Measurements from ENCODE around the gene RPUSD3. TPM values are rescaled to one million over a fixed set of nuclear protein-coding genes. Genes with fewer than 3 reads are reported as not detected.
"Not testable (repeated sequence)": the region's sequence is repeated elsewhere in the genome, so short reads cannot be mapped to it uniquely, and the experiment has no call there.

RPUSD3 gene
- total and polyA plus RNA-seq, 4 donors = 14.4 to 22.7 (median 18.8) TPM

DNA sequence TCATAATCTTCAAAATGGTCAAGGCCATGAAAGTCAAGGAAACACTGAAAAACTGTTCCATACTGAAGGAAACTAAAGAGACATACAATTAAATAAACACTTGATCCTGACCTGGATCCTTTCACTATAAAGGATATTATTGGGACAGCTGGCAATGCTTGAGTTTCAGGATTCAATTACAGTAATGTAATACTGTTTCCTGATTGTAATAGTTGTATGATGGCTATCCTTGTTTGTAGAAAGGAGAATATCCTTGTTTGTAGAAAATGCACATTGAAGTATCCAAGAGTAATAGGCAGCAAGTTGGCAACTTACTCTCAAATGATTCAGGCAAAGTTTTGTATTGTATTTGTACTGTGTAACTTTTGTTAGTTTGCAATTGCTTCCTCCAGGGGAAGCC is 31.6 kb upstream of the RPUSD3 start (continued):
- no peak for TF ChIP-seq EGR1 (IDR thresholded peaks at IDR 0.05; ENCODE audit: low read depth in 2 of 2)
- TF ChIP-seq TAF1 (conservative IDR thresholded peaks at IDR 0.05) = no peak
- TF ChIP-seq HNF4G (IDR thresholded peaks at IDR 0.05) = no peak
- no peak for TF ChIP-seq RXRA (IDR thresholded peaks at IDR 0.05)
- TF ChIP-seq FOXA2 (IDR thresholded peaks at IDR 0.05) = no peak
- TF ChIP-seq, protein P1, sequence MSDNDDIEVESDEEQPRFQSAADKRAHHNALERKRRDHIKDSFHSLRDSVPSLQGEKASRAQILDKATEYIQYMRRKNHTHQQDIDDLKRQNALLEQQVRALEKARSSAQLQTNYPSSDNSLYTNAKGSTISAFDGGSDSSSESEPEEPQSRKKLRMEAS (IDR thresholded peaks at IDR 0.05) = no peak

DNA sequence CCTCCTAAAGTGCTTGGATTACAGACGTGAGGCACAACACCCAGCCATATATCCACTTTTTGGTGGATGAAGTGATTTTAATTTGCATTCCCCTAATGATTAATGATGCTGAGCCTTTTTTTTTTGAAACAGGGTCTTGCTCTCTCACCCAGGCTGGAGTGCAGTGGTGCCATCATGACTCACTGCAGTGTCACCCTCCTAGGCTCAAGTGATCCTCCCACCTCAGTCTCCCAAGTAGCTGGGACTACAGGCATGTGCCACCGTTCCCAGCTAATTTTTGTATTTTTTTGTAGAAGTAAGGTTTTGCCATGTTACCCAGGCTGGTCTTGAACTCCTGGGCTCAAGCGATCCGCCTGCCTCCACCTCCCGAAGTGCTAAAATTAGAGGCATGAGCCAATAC is 28.3 kb upstream of the RPUSD3 start:
- H3K4me1 ChIP-seq (ENCODE audit: control insufficient read depth in 4 of 4, insufficient read depth in 4 of 4, low read length in 3 of 4); H3K9ac ChIP-seq (ENCODE audit: low read depth in 1 of 2, low read length in 2 of 2); H3K27ac ChIP-seq (ENCODE audit: low read depth in 1 of 2, low read length in 2 of 2); H3K9me3 ChIP-seq (ENCODE audit: control insufficient read depth in 4 of 4, low read length in 3 of 4); H3K36me3 ChIP-seq (ENCODE audit: control insufficient read depth in 4 of 4, insufficient read depth in 3 of 4, low read depth in 1 of 4, low read length in 3 of 4); H3K27me3 ChIP-seq (ENCODE audit: control insufficient read depth in 4 of 4, insufficient read depth in 4 of 4, low read length in 3 of 4); DNase-seq (ENCODE audit: low spot score); H3K4me3 ChIP-seq (ENCODE audit: low read depth in 1 of 3, low read length in 3 of 3): not testable (repeated sequence)
- WGBS = 95% methylated on average over 5 of the region's 5 CpGs

GRCh38 chr3:9870978-9871377 is 27.2 kb upstream of the RPUSD3 start:
- H3K27me3 ChIP-seq (ENCODE audit: control insufficient read depth in 4 of 4, insufficient read depth in 4 of 4, low read length in 3 of 4) = no peaks in the 10 kb centered on the region
- 92% methylated on average over 1 of the region's 1 CpG for WGBS
- H3K4me1 ChIP-seq (ENCODE audit: control insufficient read depth in 4 of 4, insufficient read depth in 4 of 4, low read length in 3 of 4) = no peaks in the 10 kb centered on the region
- H3K36me3 ChIP-seq (ENCODE audit: control insufficient read depth in 4 of 4, insufficient read depth in 3 of 4, low read depth in 1 of 4, low read length in 3 of 4) = no peaks in the 10 kb centered on the region
- no peak for DNase-seq (ENCODE audit: low spot score)
- TF ChIP-seq GABPA (IDR thresholded peaks at IDR 0.05 in 1 of 2, conservative IDR thresholded peaks at IDR 0.05 in 1 of 2) (no peak), EGR1 (IDR thresholded peaks at IDR 0.05; ENCODE audit: low read depth in 2 of 2) (no peak), YY1 (IDR thresholded peaks at IDR 0.05) (no peak), ZBTB33 (IDR thresholded peaks at IDR 0.05) (no peak), REST (IDR thresholded peaks at IDR 0.05) (no peak), TAF1 (conservative IDR thresholded peaks at IDR 0.05) (no peak), HNF4G (IDR thresholded peaks at IDR 0.05) (no peak), NR2F2 (IDR thresholded peaks at IDR 0.05) (no peak), FOXA2 (IDR thresholded peaks at IDR 0.05) (no peak), HNF4A (conservative IDR thresholded peaks at IDR 0.05) (no peak), ATF3 (IDR thresholded peaks at IDR 0.05) (no peak), JUND (IDR thresholded peaks at IDR 0.05) (no peak), RXRA (IDR thresholded peaks at IDR 0.05) (no peak), RAD21 (IDR thresholded peaks at IDR 0.05) (no peak), SP1 (IDR thresholded peaks at IDR 0.05) (no peak)
- TF ChIP-seq, protein P1 (IDR thresholded peaks at IDR 0.05) = no peak
- TF ChIP-seq, protein P2, sequence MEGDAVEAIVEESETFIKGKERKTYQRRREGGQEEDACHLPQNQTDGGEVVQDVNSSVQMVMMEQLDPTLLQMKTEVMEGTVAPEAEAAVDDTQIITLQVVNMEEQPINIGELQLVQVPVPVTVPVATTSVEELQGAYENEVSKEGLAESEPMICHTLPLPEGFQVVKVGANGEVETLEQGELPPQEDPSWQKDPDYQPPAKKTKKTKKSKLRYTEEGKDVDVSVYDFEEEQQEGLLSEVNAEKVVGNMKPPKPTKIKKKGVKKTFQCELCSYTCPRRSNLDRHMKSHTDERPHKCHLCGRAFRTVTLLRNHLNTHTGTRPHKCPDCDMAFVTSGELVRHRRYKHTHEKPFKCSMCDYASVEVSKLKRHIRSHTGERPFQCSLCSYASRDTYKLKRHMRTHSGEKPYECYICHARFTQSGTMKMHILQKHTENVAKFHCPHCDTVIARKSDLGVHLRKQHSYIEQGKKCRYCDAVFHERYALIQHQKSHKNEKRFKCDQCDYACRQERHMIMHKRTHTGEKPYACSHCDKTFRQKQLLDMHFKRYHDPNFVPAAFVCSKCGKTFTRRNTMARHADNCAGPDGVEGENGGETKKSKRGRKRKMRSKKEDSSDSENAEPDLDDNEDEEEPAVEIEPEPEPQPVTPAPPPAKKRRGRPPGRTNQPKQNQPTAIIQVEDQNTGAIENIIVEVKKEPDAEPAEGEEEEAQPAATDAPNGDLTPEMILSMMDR (IDR thresholded peaks at IDR 0.05; ENCODE audit: low read depth, low read length, missing input control) = no peak
- no peak overlapping the region for H3K9ac ChIP-seq (ENCODE audit: low read depth in 1 of 2, low read length in 2 of 2)
- no peak overlapping the region for H3K4me3 ChIP-seq (ENCODE audit: low read depth in 1 of 3, low read length in 3 of 3)
- H3K9me3 ChIP-seq (ENCODE audit: control insufficient read depth in 4 of 4, low read length in 3 of 4) = no peaks in the 10 kb centered on the region
- no peak overlapping the region for H3K27ac ChIP-seq (ENCODE audit: low read depth in 1 of 2, low read length in 2 of 2)
